Body of pancreas (tissue), 4 donors: Measurements from ENCODE around the gene PHC2.

Source experiments
- POLR2A ChIP-seq, 3 donors: fragments of 450-650 bp; IDR thresholded peaks; one replicate each; pipeline ENCODE4 v1.6.1; 2016; ENCODE audit warnings: antibody characterized with exemption in 3 of 3, mild to moderate bottlenecking in 2 of 3
- TF ChIP-seq, protein P1 (sequence below), 7 experiments: fragments of 450-650 bp in 4 of 7; fragments of 200-600 bp in 3 of 7; sonication (generic) in 3 of 7; IDR thresholded peaks; one replicate each; pipeline ENCODE4 v1.5.1; 2016 to 2019; ENCODE audit warnings: antibody characterized with exemption in 7 of 7

DNA sequence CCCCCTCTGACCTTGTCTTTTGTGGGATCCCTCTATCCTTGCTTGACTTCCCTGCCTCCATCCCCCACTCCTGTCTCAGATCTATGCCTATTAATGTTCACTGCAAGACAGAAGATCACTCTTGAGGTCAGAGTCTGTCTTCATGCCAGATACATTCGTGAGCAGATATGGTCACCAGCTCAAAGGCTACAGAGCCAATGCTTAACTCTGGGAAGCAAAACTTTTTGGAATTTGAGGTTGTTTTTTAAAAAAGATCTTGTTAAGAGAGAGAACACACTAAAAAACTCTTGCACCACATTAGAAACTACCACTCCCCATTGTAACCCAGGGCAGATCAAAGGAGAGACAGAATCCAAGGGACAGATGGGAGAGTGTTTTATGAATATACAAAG is 92.9 kb downstream of the PHC2 start:
- TF ChIP-seq, protein P1, sequence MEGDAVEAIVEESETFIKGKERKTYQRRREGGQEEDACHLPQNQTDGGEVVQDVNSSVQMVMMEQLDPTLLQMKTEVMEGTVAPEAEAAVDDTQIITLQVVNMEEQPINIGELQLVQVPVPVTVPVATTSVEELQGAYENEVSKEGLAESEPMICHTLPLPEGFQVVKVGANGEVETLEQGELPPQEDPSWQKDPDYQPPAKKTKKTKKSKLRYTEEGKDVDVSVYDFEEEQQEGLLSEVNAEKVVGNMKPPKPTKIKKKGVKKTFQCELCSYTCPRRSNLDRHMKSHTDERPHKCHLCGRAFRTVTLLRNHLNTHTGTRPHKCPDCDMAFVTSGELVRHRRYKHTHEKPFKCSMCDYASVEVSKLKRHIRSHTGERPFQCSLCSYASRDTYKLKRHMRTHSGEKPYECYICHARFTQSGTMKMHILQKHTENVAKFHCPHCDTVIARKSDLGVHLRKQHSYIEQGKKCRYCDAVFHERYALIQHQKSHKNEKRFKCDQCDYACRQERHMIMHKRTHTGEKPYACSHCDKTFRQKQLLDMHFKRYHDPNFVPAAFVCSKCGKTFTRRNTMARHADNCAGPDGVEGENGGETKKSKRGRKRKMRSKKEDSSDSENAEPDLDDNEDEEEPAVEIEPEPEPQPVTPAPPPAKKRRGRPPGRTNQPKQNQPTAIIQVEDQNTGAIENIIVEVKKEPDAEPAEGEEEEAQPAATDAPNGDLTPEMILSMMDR (IDR thresholded peaks at IDR 0.05): no peak
- no peak for TF ChIP-seq POLR2A (IDR thresholded peaks at IDR 0.05)
